ENCODE results near the gene DNAJC11.

- no peak for TF ChIP-seq REST (IDR thresholded peaks at IDR 0.05; ENCODE audit: low read depth, low read length)
- TF ChIP-seq CTCF (IDR thresholded peaks at IDR 0.05), result no peak
- no peak for TF ChIP-seq NRF1 (IDR thresholded peaks at IDR 0.05; ENCODE audit: low read depth, low read length)
- no peak for TF ChIP-seq EZH2phosphoT487 (IDR thresholded peaks at IDR 0.05; ENCODE audit: borderline replicate concordance, low read depth)
- TF ChIP-seq GABPA (IDR thresholded peaks at IDR 0.05; ENCODE audit: low read depth), result no peak
- TF ChIP-seq SIN3A (IDR thresholded peaks at IDR 0.05; ENCODE audit: borderline replicate concordance, low read depth, low read length), result no peak
- TF ChIP-seq JUND (IDR thresholded peaks at IDR 0.05), result no peak
- no peak for TF ChIP-seq YY1 (IDR thresholded peaks at IDR 0.05; ENCODE audit: low read depth)
- no peak for TF ChIP-seq MAX (IDR thresholded peaks at IDR 0.05; ENCODE audit: low read depth)
- no peak for TF ChIP-seq RFX5 (IDR thresholded peaks at IDR 0.05; ENCODE audit: low read length)
- TF ChIP-seq IRF3 (IDR thresholded peaks at IDR 0.05; ENCODE audit: low read depth, low read length), result no peak
Measured at GRCh38 chr1:6587261-6588005, 114.2 kb downstream of the DNAJC11 start.

Data from SK-N-SH (cell line).